ENCODE results near the gene MARF1. TPM values are rescaled to one million over a fixed set of nuclear protein-coding genes. Genes with fewer than 3 reads are reported as not detected.

Gene MARF1
- total and polyA plus RNA-seq, 2 of the 8 experiments (the other 6 are each of a cell fraction or from before 2014, with no cell fraction given) = 5.6 to 31.4 TPM

- TF ChIP-seq CHD7 (IDR thresholded peaks at IDR 0.05; ENCODE audit: insufficient replicate concordance, low read length) = no peak
- TF ChIP-seq SP2 (IDR thresholded peaks at IDR 0.05; ENCODE audit: low read length) = no peak
- no peak for TF ChIP-seq TBP (IDR thresholded peaks at IDR 0.05; ENCODE audit: low read depth, low read length)
- no peak for TF ChIP-seq SRF (IDR thresholded peaks at IDR 0.05; ENCODE audit: low read depth, low read length)
Measured at GRCh38 chr16:15672514-15673167, 29.7 kb upstream of the MARF1 start (continued).

Data from H1 (cell line).